B cell (primary cell): ENCODE results near the gene GDE1.

Experiments used
- CTCF ChIP-seq: fragments of 200-600 bp; IDR thresholded peaks from one replicate; pipeline ENCODE4 v1.8.0; 2022; ENCODE audit warnings: antibody characterized with exemption, mild to moderate bottlenecking
- EZH2 ChIP-seq: IDR thresholded peaks from 2 replicates; pipeline ENCODE4 v1.6.1; 2012; ENCODE audit warnings: borderline replicate concordance, low read depth, mild to moderate bottlenecking, moderate library complexity, low read length; ENCODE audit not compliant: insufficient read depth, poor library complexity, severe bottlenecking

GRCh38 chr16:19488213-19488640, 33.7 kb downstream of the GDE1 start:
- TF ChIP-seq CTCF (no peak), EZH2 (no peak)
